Breast epithelium (tissue), 4 donors: ENCODE measurements around the gene ST7. TPM values are rescaled to one million over a fixed set of nuclear protein-coding genes. Genes with fewer than 3 reads are reported as not detected.

ENCODE experiments used
- DNase-seq, 2 donors: peaks; one replicate each; pipeline ENCODE4 v3.0.0-alpha.2; 2019; ENCODE audit warnings: low spot score in 2 of 2
- H3K27ac ChIP-seq, 2 donors: fragments of 200-600 bp; sonication (generic) in 1 of 2; one replicate each; pipeline ENCODE4 v1.5.1; 2016 to 2019; ENCODE audit warnings: mild to moderate bottlenecking in 1 of 2
- H3K27me3 ChIP-seq, 2 donors: fragments of 200-600 bp; sonication (generic) in 1 of 2; one replicate each; pipeline versions ENCODE4 v1.5.1 to v1.6.0; 2017 to 2019; ENCODE audit warnings: control low read depth in 1 of 2, mild to moderate bottlenecking in 1 of 2
- H3K36me3 ChIP-seq: fragments of 200-600 bp; one replicate; pipeline ENCODE4 v1.5.1; 2019
- H3K4me1 ChIP-seq, 2 donors: fragments of 200-600 bp; sonication (generic); one replicate each; pipeline ENCODE4 v1.5.1; 2016 to 2019; ENCODE audit warnings: control low read depth in 1 of 2
- H3K4me3 ChIP-seq, 3 donors: fragments of 200-600 bp; sonication (generic); 1 replicate in 2 of 3; 2 replicates in 1 of 3; pipeline ENCODE4 v1.5.1; 2016 to 2019; ENCODE audit warnings: mild to moderate bottlenecking in 3 of 3, moderate library complexity in 2 of 3
- H3K9me3 ChIP-seq, 2 donors: fragments of 200-600 bp; sonication (generic) in 1 of 2; one replicate each; pipeline ENCODE4 v1.5.1; 2016 to 2019; ENCODE audit warnings: control low read depth in 1 of 2
- POLR2A ChIP-seq: fragments of 450-650 bp; IDR thresholded peaks from one replicate; pipeline ENCODE4 v1.6.1; 2016; ENCODE audit warnings: antibody characterized with exemption, mild to moderate bottlenecking, moderate library complexity
- POLR2AphosphoS5 ChIP-seq, 3 donors: sonication (generic); formaldehyde crosslinking; IDR thresholded peaks; one replicate each; pipeline ENCODE4 v1.6.1; 2017; ENCODE audit warnings: antibody characterized with exemption in 3 of 3
- intact Hi-C: fragments of 100-400 bp; cut with DNase I; formaldehyde crosslinking; loops from one replicate; pipeline ENCODE4 v1.15.1; 2023; ENCODE audit warnings: low total_unique reads
- total RNA-seq, 3 donors: library from RNA; depleted of rRNA; stranded (reverse); fragments of >200 nt; gene quantifications; one replicate each; pipeline ENCODE4 v1.1.0, GENCODE V29; 2016
- TF ChIP-seq, protein P1 (sequence below), 3 donors: fragments of 450-650 bp; IDR thresholded peaks; one replicate each; pipeline ENCODE4 v1.5.1; 2016 to 2017; ENCODE audit warnings: antibody characterized with exemption in 3 of 3, mild to moderate bottlenecking in 3 of 3, moderate library complexity in 3 of 3

Gene ST7
- total RNA-seq, 3 donors from 2014 or later, result 24.3 to 41.4 (median 27.5) TPM

DNA sequence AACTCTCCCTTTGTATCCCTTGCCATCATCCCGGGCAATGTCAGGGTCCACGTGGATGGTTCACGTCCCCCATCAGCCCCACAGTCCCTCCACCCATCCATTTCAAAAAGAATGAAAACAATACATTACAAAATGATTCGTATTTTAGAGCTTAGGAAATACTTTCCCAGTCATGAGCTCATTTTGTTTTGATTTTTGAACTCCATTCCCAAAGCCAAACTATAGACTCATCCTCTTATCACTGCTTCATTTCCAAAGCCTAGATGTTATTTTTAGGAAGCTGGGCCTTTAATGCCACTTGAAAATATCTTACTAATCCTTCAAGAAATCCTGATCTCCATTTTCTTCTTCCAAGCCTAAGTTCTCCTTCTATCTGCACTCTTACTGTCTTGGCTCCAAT, 297.5 kb downstream of the ST7 start:
- peaks cover 0 to 6% of the 10 kb centered on the region in 2 donors for H3K9me3 ChIP-seq
- H3K27ac ChIP-seq, result no peak overlapping the region
- intact Hi-C loops, result no loop called here

DNA sequence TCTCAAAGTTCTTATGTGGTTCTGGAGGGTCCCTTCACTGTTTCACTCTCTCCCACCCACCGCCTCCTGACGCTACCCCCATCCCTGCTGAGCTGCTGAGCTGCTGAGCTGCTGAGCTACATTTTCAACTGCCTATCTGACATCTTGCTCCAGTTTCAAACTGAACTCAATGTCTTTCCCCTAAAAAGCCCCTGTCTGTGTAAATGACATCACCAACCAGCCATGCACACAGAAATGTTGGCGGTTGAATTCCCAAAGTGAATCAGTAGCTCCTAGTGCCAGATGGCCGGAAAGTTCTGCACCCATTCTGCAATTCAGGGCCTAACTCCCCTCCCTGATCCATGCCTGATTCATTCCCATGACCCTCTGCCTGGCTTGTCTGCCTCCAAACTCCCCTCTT, 298.4 kb downstream of the ST7 start:
- Histone ChIP-seq H3K27ac (no peak overlapping the region), H3K4me3 (no peak overlapping the region), H3K4me1 (no peaks in the 10 kb centered on the region), H3K9me3 (no peaks in the 10 kb centered on the region), H3K36me3 (no peaks in the 10 kb centered on the region), H3K27me3 (no peaks in the 10 kb centered on the region)
- no peak for TF ChIP-seq POLR2A
- TF ChIP-seq, protein P1, sequence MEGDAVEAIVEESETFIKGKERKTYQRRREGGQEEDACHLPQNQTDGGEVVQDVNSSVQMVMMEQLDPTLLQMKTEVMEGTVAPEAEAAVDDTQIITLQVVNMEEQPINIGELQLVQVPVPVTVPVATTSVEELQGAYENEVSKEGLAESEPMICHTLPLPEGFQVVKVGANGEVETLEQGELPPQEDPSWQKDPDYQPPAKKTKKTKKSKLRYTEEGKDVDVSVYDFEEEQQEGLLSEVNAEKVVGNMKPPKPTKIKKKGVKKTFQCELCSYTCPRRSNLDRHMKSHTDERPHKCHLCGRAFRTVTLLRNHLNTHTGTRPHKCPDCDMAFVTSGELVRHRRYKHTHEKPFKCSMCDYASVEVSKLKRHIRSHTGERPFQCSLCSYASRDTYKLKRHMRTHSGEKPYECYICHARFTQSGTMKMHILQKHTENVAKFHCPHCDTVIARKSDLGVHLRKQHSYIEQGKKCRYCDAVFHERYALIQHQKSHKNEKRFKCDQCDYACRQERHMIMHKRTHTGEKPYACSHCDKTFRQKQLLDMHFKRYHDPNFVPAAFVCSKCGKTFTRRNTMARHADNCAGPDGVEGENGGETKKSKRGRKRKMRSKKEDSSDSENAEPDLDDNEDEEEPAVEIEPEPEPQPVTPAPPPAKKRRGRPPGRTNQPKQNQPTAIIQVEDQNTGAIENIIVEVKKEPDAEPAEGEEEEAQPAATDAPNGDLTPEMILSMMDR (IDR thresholded peaks at IDR 0.05), result no peak
- no peak for TF ChIP-seq POLR2AphosphoS5 (IDR thresholded peaks at IDR 0.05)
- intact Hi-C loops, result no loop called here
- DNase-seq, result no peak

More for the DNA sequence above, 297.5 kb downstream of the ST7 start:
- Histone ChIP-seq H3K4me3 (no peak overlapping the region), H3K36me3 (no peaks in the 10 kb centered on the region), H3K4me1 (no peaks in the 10 kb centered on the region), H3K27me3 (no peaks in the 10 kb centered on the region)
- no peak for DNase-seq
- no peak for TF ChIP-seq POLR2A
- TF ChIP-seq, protein P1 (IDR thresholded peaks at IDR 0.05), result no peak
- no peak for TF ChIP-seq POLR2AphosphoS5 (IDR thresholded peaks at IDR 0.05)

DNA sequence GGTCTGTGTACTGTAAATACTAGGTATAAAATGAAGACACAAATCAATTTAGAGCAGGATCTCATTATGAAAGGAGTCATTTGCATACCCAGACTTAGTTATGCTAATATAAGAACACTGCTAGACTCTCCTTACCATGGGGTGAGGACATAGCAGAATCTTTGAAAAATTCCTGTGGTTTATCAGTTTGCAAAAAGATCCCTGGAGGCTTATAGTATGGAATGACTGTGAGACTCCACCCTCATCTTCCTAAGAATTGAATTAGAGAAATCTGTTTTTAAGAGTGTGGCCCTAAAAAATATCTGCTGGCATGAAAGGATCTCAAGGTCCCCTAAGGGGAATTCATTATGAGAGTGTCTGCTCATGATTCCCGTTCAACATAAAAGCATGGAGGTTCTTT, 306.3 kb downstream of the ST7 start:
- DNase-seq, result no peak
- Histone ChIP-seq H3K27me3 (no peaks in the 10 kb centered on the region), H3K9me3 (no peaks in the 10 kb centered on the region), H3K4me3 (no peak overlapping the region), H3K4me1 (no peaks in the 10 kb centered on the region), H3K27ac (no peak overlapping the region), H3K36me3 (no peaks in the 10 kb centered on the region)
- TF ChIP-seq POLR2A (no peak), POLR2AphosphoS5 (IDR thresholded peaks at IDR 0.05) (no peak)
- TF ChIP-seq, protein P1 (IDR thresholded peaks at IDR 0.05), result no peak
- intact Hi-C loops, result no loop called here

DNA sequence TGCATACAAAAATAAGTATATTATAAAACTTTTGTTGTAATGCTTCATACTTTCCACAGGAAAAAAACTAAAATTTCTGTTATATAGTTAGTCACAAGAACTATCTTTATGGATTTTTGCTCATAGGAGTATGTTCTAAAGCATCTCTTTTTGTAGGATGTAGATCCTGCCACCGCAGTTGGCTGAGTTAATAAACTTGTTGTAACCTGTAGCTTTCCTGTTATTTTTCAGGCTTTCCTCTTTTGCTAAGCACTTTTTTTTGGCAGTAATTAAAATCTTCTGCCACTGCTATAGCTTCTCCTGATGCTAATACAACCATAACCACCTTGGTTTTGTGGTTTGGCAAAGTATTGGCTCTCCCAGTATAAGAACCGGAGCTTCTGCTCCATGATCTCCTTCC, 309.2 kb downstream of the ST7 start:
- no peak for DNase-seq
- H3K4me1 ChIP-seq, result no peaks in the 10 kb centered on the region
- no peak overlapping the region for H3K27ac ChIP-seq
- H3K4me3 ChIP-seq, result no peak overlapping the region
- H3K27me3 ChIP-seq, result no peaks in the 10 kb centered on the region
- TF ChIP-seq POLR2A (no peak), POLR2AphosphoS5 (IDR thresholded peaks at IDR 0.05) (no peak)
- TF ChIP-seq, protein P1 (IDR thresholded peaks at IDR 0.05), result no peak
- intact Hi-C loops, result no loop called here
- no peaks in the 10 kb centered on the region for H3K36me3 ChIP-seq
- H3K9me3 ChIP-seq, result no peaks in the 10 kb centered on the region

DNA sequence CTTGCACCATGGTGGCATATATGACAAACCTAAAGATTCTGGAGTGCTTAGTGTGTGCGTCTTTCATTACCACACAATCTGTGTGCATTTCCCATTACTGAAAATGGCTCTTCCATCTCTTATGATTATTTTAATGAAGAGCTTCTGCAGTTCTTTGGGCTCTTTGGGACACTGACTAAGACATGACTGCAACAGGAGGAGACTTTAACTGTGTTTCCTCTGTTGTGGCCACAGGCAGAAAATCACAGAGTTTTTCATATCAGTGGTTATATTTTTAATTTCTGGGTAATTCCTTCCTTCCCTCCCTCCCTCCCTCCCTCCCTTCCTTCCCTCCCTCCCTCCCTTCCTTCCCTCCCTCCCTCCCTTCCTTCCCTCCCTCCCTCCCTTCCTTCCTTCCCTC, 311.4 kb downstream of the ST7 start:
- Histone ChIP-seq H3K4me1 (no peaks in the 10 kb centered on the region), H3K36me3 (no peaks in the 10 kb centered on the region), H3K27ac (no peak overlapping the region), H3K9me3 (no peaks in the 10 kb centered on the region), H3K27me3 (no peaks in the 10 kb centered on the region), H3K4me3 (no peak overlapping the region)
- intact Hi-C loops, result no loop called here
- no peak for DNase-seq
- TF ChIP-seq, protein P1 (IDR thresholded peaks at IDR 0.05), result no peak
- TF ChIP-seq POLR2A (no peak), POLR2AphosphoS5 (IDR thresholded peaks at IDR 0.05) (no peak)
